Measurements from ENCODE around the gene RNF175.

GRCh38 chr4:153781717-153782416 is 22.0 kb upstream of the RNF175 start:
- TF ChIP-seq POLR2A (IDR thresholded peaks at IDR 0.05), result no peak
- TF ChIP-seq CTCF (IDR thresholded peaks at IDR 0.05), result no peak
